Fibroblast of villous mesenchyme (primary cell): ENCODE data around the gene GNAI3. TPM values are rescaled to one million over a fixed set of nuclear protein-coding genes. Genes with fewer than 3 reads are reported as not detected.

ENCODE experiments used
- DNase-seq: peaks from one replicate; pipeline ENCODE4 v3.0.0-alpha.2; 2010; ENCODE audit warnings: low read depth
- H3K4me3 ChIP-seq: 2 replicates; pipeline ENCODE4 v1.5.1; 2011; ENCODE audit warnings: low read depth, mild to moderate bottlenecking, low read length
- total RNA-seq: library from RNA; depleted of rRNA; stranded (reverse); fragments of >200 nt; gene quantifications from 2 replicates; pipeline ENCODE4 v1.2.3, GENCODE V29; 2012
- TF ChIP-seq, protein P1 (sequence below): IDR thresholded peaks from 2 replicates; pipeline ENCODE4 v1.5.1; 2012; ENCODE audit warnings: low read depth, mild to moderate bottlenecking, low read length; ENCODE audit not compliant: insufficient read depth

Gene GNAI3
- total RNA-seq, 1 donor: 17.3 TPM

DNA sequence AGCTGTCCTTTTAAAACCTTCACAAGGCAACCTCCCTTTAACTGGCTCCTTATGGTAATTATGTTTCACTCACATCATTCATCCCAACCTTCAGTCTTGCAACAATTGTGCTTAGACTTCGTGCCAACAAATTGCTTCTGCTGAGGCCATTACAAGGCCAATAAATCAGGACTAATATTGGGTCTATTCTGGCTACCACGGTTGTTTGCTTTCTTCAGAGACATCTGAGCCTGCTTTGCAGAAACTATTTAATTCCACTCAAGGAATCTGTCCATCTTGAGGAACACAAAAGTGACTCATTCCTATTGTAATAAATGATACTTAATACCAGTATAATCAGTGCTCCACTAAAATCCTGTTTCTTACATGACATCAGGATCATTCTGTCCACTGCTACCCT lies 104.9 kb downstream of the GNAI3 start:
- TF ChIP-seq, protein P1, sequence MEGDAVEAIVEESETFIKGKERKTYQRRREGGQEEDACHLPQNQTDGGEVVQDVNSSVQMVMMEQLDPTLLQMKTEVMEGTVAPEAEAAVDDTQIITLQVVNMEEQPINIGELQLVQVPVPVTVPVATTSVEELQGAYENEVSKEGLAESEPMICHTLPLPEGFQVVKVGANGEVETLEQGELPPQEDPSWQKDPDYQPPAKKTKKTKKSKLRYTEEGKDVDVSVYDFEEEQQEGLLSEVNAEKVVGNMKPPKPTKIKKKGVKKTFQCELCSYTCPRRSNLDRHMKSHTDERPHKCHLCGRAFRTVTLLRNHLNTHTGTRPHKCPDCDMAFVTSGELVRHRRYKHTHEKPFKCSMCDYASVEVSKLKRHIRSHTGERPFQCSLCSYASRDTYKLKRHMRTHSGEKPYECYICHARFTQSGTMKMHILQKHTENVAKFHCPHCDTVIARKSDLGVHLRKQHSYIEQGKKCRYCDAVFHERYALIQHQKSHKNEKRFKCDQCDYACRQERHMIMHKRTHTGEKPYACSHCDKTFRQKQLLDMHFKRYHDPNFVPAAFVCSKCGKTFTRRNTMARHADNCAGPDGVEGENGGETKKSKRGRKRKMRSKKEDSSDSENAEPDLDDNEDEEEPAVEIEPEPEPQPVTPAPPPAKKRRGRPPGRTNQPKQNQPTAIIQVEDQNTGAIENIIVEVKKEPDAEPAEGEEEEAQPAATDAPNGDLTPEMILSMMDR: no peak
- DNase-seq: no peak
- H3K4me3 ChIP-seq: no peak overlapping the region

DNA sequence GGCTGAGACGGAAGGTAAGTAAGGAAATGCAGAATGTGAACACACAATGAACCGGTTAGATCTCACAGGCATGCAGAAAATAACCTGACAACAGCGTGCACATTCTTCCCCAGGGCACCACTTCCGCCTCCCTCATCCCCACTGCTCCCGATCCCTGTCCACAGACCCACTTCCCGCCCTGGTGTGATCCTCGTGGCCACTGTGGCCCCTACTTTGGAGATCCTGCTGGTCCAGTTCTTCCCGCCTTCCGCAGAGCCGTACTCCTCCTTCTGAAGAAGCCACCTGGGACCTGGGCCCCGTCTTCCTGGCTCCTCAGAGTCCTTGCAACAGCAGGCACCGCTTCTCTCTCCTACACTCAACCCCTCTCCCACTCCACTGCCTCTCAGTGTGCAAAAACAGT lies 106.1 kb downstream of the GNAI3 start:
- no peak for DNase-seq
- no peak overlapping the region for H3K4me3 ChIP-seq
- TF ChIP-seq, protein P1: no peak

GRCh38 chr1:109655615-109656519 lies 107.5 kb downstream of the GNAI3 start, which contains the start of gene GSTM4:
TSS of gene GSTM4 (plus strand) at chr1:109656099. CDS start at chr1:109656390, 291 bp downstream.
- DNase-seq: peak; percentile 86
- TF ChIP-seq, protein P1: no peak

DNA sequence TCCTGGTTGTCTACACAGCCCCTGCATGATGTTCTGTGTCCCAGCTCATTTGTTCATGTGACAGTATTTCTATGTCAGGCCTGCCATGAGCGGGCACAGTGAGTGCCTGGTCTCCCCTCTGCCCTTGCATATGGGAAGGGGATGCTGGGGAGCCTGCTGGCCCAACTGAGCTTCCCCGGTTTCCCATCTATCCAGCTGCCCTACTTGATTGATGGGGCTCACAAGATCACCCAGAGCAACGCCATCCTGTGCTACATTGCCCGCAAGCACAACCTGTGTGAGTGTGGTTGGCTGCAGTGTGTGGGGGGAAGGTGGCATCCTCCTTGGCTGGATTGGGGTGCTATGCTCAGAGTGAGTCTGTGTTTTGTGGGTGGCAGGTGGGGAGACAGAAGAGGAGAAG lies 109.0 kb downstream of the GNAI3 start:
- DNase-seq: no peak
- H3K4me3 ChIP-seq: no peak overlapping the region
- TF ChIP-seq, protein P1: no peak

More at GRCh38 chr1:109655615-109656519, 107.5 kb downstream of the GNAI3 start, which contains the start of gene GSTM4:
- H3K4me3 ChIP-seq: peak within 1 kb of the TSS; percentile 78

- TF ChIP-seq, protein P1: no peak
- DNase-seq: no peak
- H3K4me3 ChIP-seq: no peak overlapping the region
These were observed 109.6 kb downstream of the GNAI3 start for GRCh38 chr1:109657970-109658369.

DNA sequence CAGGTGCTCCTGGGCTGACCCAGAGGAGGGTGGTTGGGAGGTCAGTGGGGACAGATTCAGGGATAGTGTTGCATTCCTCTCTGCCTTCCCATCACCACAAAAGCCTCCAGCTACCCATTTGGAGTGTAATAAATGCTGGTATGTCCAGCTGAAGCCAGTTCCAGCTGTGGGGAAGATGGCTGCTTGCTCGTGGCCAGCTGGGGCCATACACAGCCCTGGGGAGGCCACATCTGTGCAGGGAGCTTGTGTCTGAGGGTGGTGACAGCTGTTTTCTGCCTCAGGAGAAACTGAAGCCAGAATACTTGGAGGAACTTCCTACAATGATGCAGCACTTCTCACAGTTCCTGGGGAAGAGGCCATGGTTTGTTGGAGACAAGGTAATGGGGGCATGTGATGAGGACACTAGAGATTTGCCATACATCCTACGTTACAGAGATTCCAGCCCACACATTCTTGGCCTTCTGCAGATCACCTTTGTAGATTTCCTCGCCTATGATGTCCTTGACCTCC lies 110.2 kb downstream of the GNAI3 start:
- TF ChIP-seq, protein P1: no peak
- DNase-seq: no peak
- H3K4me3 ChIP-seq: no peak overlapping the region

GRCh38 chr1:109659145-109659544 lies 110.7 kb downstream of the GNAI3 start:
- TF ChIP-seq, protein P1: no peak
- no peak overlapping the region for H3K4me3 ChIP-seq
- no peak for DNase-seq
